ENCODE data around the gene SMIM41.

GRCh38 chr12:52081263-52081733 lies 1.8 kb downstream of the SMIM41 start:
- TF ChIP-seq POLR2A (IDR thresholded peaks at IDR 0.05), result no peak
- no peak for TF ChIP-seq CTCF (IDR thresholded peaks at IDR 0.05 in 4 of 5, conservative IDR thresholded peaks at IDR 0.05 in 1 of 5)
